Measurements from ENCODE around the gene SRM. TPM values are rescaled to one million over a fixed set of nuclear protein-coding genes. Genes with fewer than 3 reads are reported as not detected.

Gene SRM
- total RNA-seq, 4 donors from 2014 or later: 17.1 to 40.2 (median 25.0) TPM

DNA sequence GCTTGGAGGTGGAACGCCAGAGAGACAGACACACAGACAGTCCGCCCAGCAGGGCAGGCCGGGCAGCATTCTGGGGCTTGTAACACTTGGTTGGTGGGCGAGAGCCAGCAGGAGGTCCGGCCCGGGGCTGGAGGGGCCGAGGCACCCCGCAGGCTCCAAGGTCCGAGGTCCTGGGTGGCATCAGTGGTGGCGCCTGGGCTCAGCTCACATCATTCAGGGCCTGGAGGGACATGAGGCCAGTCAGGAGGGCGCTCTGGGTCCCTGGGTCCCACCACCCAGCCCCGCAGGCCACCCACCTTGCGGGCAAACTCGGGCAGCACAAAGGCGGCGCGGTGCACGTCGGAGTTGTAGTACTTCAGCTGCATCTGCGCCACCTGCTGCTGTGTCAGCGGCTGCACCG, 5.2 kb downstream of the SRM start:
- no peak for DNase-seq
- Histone ChIP-seq H3K27ac (no peak overlapping the region), H3K36me3 (peaks cover 18 to 23% of the 10 kb centered on the region in 2 donors), H3K4me3 (replicated peaks in 1 of 3) (no peak overlapping the region), H3K4me1 (peaks cover 6 to 7% of the 10 kb centered on the region in 2 donors), H3K9me3 (no peaks in the 10 kb centered on the region), H3K27me3 (no peaks in the 10 kb centered on the region)
- WGBS, 2 donors: 89 to 91% methylated on average over 18 to 20 of the region's 22 CpGs
- intact Hi-C loops (cut with DNase I): no loop called here
- TF ChIP-seq, protein P1, sequence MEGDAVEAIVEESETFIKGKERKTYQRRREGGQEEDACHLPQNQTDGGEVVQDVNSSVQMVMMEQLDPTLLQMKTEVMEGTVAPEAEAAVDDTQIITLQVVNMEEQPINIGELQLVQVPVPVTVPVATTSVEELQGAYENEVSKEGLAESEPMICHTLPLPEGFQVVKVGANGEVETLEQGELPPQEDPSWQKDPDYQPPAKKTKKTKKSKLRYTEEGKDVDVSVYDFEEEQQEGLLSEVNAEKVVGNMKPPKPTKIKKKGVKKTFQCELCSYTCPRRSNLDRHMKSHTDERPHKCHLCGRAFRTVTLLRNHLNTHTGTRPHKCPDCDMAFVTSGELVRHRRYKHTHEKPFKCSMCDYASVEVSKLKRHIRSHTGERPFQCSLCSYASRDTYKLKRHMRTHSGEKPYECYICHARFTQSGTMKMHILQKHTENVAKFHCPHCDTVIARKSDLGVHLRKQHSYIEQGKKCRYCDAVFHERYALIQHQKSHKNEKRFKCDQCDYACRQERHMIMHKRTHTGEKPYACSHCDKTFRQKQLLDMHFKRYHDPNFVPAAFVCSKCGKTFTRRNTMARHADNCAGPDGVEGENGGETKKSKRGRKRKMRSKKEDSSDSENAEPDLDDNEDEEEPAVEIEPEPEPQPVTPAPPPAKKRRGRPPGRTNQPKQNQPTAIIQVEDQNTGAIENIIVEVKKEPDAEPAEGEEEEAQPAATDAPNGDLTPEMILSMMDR (IDR thresholded peaks at IDR 0.05): no peak
- no peak for TF ChIP-seq POLR2A (IDR thresholded peaks at IDR 0.05)

DNA sequence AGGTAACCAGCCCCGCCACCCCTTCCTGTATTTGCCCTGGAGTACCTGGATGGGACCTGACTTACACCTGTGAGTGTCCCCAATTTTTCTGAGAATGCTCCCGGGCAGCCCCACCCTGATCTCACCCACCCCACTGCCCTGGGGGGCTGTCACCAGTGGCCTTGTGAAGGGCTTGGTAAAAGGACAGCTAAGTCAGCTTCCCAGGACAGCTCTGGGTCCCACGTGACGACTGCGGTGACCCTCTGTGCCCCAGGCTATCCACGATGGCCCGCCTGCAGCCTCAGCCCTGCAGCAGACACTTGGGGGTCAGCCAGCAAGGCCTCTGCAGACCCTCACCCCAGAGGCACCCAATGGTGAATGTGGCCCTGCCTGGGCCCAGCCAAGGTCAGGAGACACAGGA, 5.6 kb downstream of the SRM start:
- H3K4me3 ChIP-seq (replicated peaks in 1 of 3): no peak overlapping the region
- no peak for DNase-seq
- H3K9me3 ChIP-seq: no peaks in the 10 kb centered on the region
- WGBS, 2 donors: 90 to 92% methylated on average over 2 to 7 of the region's 7 CpGs
- no peaks in the 10 kb centered on the region for H3K27me3 ChIP-seq
- H3K4me1 ChIP-seq: peaks cover 6% of the 10 kb centered on the region in 2 donors
- intact Hi-C loops (cut with DNase I): no loop called here
- no peak overlapping the region for H3K27ac ChIP-seq
- H3K36me3 ChIP-seq: peaks cover 18 to 23% of the 10 kb centered on the region in 2 donors
- TF ChIP-seq POLR2A (IDR thresholded peaks at IDR 0.05): no peak
- TF ChIP-seq, protein P1 (IDR thresholded peaks at IDR 0.05): no peak

DNA sequence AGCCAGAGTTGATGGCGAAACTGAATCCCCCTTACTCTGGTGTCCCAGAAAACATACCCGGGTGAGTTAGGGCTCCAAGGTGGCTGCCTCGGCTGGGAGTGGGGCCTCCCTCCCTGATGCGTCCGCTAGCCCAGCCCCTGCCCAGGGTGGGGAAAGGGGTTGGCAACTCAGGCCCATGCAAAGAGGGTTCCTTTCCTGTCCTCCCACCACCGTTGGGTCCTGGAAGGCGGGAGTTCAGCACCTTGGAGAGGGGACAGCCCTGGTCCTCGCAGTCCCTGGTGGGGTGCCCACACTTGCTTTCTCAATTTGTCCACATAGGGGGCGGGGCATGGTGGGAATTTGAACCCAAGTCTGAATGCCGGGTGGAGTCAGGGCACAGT, 6.1 kb downstream of the SRM start:
- no peaks in the 10 kb centered on the region for H3K27me3 ChIP-seq
- H3K27ac ChIP-seq: no peak overlapping the region
- H3K9me3 ChIP-seq: no peaks in the 10 kb centered on the region
- 60 to 69% methylated on average over 9 of the region's 10 CpGs for WGBS, 2 donors
- no peak overlapping the region for H3K4me3 ChIP-seq (replicated peaks in 1 of 3)
- no peak for TF ChIP-seq POLR2A (IDR thresholded peaks at IDR 0.05)
- TF ChIP-seq, protein P1 (IDR thresholded peaks at IDR 0.05): no peak
- no peak for DNase-seq
- intact Hi-C loops (cut with DNase I): no loop called here
- peaks cover 2% of the 10 kb centered on the region in 2 donors for H3K4me1 ChIP-seq
- peaks cover 18 to 23% of the 10 kb centered on the region in 2 donors for H3K36me3 ChIP-seq

DNA sequence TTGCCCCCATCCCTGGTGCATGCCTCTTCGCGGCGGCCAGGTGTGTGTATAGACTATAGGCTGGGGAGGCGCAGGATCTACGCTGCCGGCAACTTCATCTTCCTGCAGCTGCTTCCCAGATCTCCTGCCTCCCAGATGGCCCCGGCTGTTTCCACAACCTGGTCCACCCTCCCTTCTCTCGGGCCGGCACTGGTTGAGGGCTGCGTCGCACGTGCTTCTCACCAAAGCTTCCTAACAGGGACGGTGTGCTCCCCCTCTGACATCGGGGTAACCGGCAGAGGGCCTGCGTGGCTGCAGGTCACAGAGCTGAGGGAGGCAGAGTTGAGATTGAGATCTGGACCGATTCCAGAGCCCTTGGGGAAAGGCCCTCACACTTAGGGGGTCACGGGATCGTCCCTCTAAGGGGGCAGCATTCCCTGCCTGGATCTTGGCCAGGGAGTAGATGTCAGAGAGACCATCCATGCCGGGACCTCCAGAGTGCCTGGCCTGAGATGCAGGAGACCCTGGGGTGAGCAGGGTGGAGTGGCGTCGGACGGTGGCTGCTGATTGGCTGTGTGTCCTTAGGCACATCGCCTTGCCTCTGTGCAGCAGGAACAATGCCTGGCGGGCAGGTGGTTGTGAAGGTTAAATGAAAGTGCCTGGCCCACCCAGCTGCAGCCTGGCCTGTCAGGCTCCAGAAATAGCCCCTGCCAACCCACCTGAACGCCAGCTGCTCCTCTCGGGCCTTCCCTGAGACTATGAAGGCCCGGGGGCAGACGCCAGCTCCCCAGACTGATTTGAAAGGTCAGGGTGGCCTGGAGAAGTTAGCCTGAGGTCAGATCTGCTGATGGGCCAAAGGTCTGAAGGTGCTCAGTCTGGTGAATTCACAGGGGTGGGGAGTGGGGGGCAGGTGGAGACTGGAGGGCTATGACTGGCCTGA, 6.7 kb downstream of the SRM start:
- H3K27me3 ChIP-seq: no peaks in the 10 kb centered on the region
- H3K4me3 ChIP-seq (replicated peaks in 1 of 3): no peak overlapping the region
- no peak for DNase-seq
- H3K36me3 ChIP-seq: peaks cover 18 to 23% of the 10 kb centered on the region in 2 donors
- H3K9me3 ChIP-seq: no peaks in the 10 kb centered on the region
- TF ChIP-seq, protein P1 (IDR thresholded peaks at IDR 0.05): no peak
- TF ChIP-seq POLR2A (IDR thresholded peaks at IDR 0.05): no peak
- H3K4me1 ChIP-seq: no peaks in the 10 kb centered on the region
- 21 to 26% methylated on average over 23 to 24 of the region's 29 CpGs for WGBS, 2 donors
- intact Hi-C loops (cut with DNase I): no loop called here
- H3K27ac ChIP-seq: no peak overlapping the region
